ENCODE results near the gene ANKMY1. TPM values are rescaled to one million over a fixed set of nuclear protein-coding genes. Genes with fewer than 3 reads are reported as not detected.

ANKMY1 gene
- total RNA-seq, 6 experiments from 2014 or later = 6.6 to 11.0 (median 9.0) TPM

- no peak for ATAC-seq
- Histone ChIP-seq H3K4me1 (no peaks in the 10 kb centered on the region), H3K27ac (no peak overlapping the region), H3K27me3 (no peaks in the 10 kb centered on the region), H3K36me3 (no peaks in the 10 kb centered on the region), H3K4me3 (no peak overlapping the region), H3K9me3 (no peaks in the 10 kb centered on the region)
- intact Hi-C loops (cut with DNase I) = no loop called here
- peak in 1 of 3 donors; percentile 22 for DNase-seq
- no peak for TF ChIP-seq CTCF (IDR thresholded peaks at IDR 0.05)
- TF ChIP-seq POLR2A (IDR thresholded peaks at IDR 0.05) = no peak
- 96% methylated on average over 4 of the region's 25 CpGs for WGBS (ENCODE audit: insufficient coverage, low coverage, low lambda C conversion rate, missing lambda C conversion rate)
These were observed 76.8 kb downstream of the ANKMY1 start for GRCh38 chr2:240480834-240481623.

GRCh38 chr2:240479111-240479501 is 78.7 kb downstream of the ANKMY1 start:
- intact Hi-C loops (cut with DNase I) = no loop called here

GRCh38 chr2:240478346-240479110 is 79.3 kb downstream of the ANKMY1 start:
- H3K4me3 ChIP-seq = no peak overlapping the region
- no peaks in the 10 kb centered on the region for H3K36me3 ChIP-seq
- no peaks in the 10 kb centered on the region for H3K4me1 ChIP-seq
- TF ChIP-seq CTCF (IDR thresholded peaks at IDR 0.05) = no peak
- no peak for TF ChIP-seq POLR2A (IDR thresholded peaks at IDR 0.05)
- H3K27me3 ChIP-seq = no peaks in the 10 kb centered on the region
- DNase-seq (peak in 1 of 3 donors; percentile 26), ATAC-seq (no peak)
- 85% methylated on average over 9 of the region's 21 CpGs for WGBS (ENCODE audit: insufficient coverage, low coverage, low lambda C conversion rate, missing lambda C conversion rate)
- H3K27ac ChIP-seq = no peak overlapping the region
- no peaks in the 10 kb centered on the region for H3K9me3 ChIP-seq
- intact Hi-C loops (cut with DNase I) = no loop called here

More at GRCh38 chr2:240479111-240479501, 78.7 kb downstream of the ANKMY1 start:
- no peak for DNase-seq
- Histone ChIP-seq H3K36me3 (no peaks in the 10 kb centered on the region), H3K4me3 (no peak overlapping the region), H3K27me3 (no peaks in the 10 kb centered on the region), H3K27ac (no peak overlapping the region), H3K9me3 (no peaks in the 10 kb centered on the region), H3K4me1 (no peaks in the 10 kb centered on the region)
- WGBS (ENCODE audit: insufficient coverage, low coverage, low lambda C conversion rate, missing lambda C conversion rate) = 40% methylated on average over 2 of the region's 12 CpGs
- ATAC-seq = no peak
- TF ChIP-seq POLR2A (IDR thresholded peaks at IDR 0.05) (no peak), CTCF (IDR thresholded peaks at IDR 0.05) (no peak)

- intact Hi-C loops (cut with DNase I) = no loop called here
- Histone ChIP-seq H3K4me1 (no peaks in the 10 kb centered on the region), H3K36me3 (no peaks in the 10 kb centered on the region), H3K4me3 (no peak overlapping the region), H3K27ac (no peak overlapping the region), H3K27me3 (no peaks in the 10 kb centered on the region), H3K9me3 (no peaks in the 10 kb centered on the region)
- WGBS (ENCODE audit: insufficient coverage, low coverage, low lambda C conversion rate, missing lambda C conversion rate) = 94% methylated on average over 13 of the region's 13 CpGs
- DNase-seq (peak in 1 of 3 donors; percentile 22), ATAC-seq (no peak)
- TF ChIP-seq POLR2A (IDR thresholded peaks at IDR 0.05) (no peak), CTCF (IDR thresholded peaks at IDR 0.05) (no peak)
These were observed 79.9 kb downstream of the ANKMY1 start for GRCh38 chr2:240477916-240478315.
